BLaER1 treated with 17β-estradiol and CSF1 and Interleukin-3, amounts not matched to agents 10 nM and 100 nM (cell line): Measurements from ENCODE around the gene POU2F3.

Source experiments
- H3K27ac ChIP-seq, 11 experiments: shearing (Covaris generic); formaldehyde crosslinking; 2 replicates each; pipeline ENCODE4 v1.8.1; 2022
- H3K27me3 ChIP-seq, 11 experiments: shearing (Covaris generic); formaldehyde crosslinking; 2 replicates each; pipeline ENCODE4 v1.8.1; 2022
- H3K36me3 ChIP-seq, 11 experiments: shearing (Covaris generic); formaldehyde crosslinking; 2 replicates each; pipeline ENCODE4 v1.8.1; 2022
- H3K4me1 ChIP-seq, 10 experiments: shearing (Covaris generic); formaldehyde crosslinking; 2 replicates each; pipeline ENCODE4 v1.8.1; 2022
- H3K4me2 ChIP-seq, 11 experiments: shearing (Covaris generic); formaldehyde crosslinking; 2 replicates each; pipeline ENCODE4 v1.8.1; 2022
- H3K4me3 ChIP-seq, 10 experiments: shearing (Covaris generic); formaldehyde crosslinking; 2 replicates each; pipeline ENCODE4 v1.8.1; 2022
- H3K9ac ChIP-seq, 11 experiments: shearing (Covaris generic); formaldehyde crosslinking; 2 replicates each; pipeline ENCODE4 v1.8.1; 2022
- H3K9me3 ChIP-seq, 11 experiments: shearing (Covaris generic); formaldehyde crosslinking; replicated peaks in 1 of 11; 2 replicates each; pipeline ENCODE4 v1.8.1; 2022
- H4K20me1 ChIP-seq, 11 experiments: shearing (Covaris generic); formaldehyde crosslinking; 2 replicates each; pipeline ENCODE4 v1.8.1; 2022
- Cebpa-rat ChIP-seq, 11 experiments: shearing (Covaris generic); IDR thresholded peaks; 2 replicates each; pipeline ENCODE4 v1.8.1; 2022

POU2F3 gene

GRCh38 chr11:120236169-120237107, 3.5 kb upstream of the POU2F3 start:
- peak overlapping the region in 4 of 11 experiments; percentile 11 to 42 (median 21); a peak in 5 of 22 replicates for H3K9ac ChIP-seq

GRCh38 chr11:120238968-120239620, 846 bp upstream of the POU2F3 start:
- H4K20me1 ChIP-seq = peaks cover 0 to 50% (median 0%) of the 10 kb centered on the region in 11 experiments; a peak in 7 of 22 replicates
- peaks cover 5 to 29% (median 24%) of the 10 kb centered on the region in 10 experiments; a peak in 18 of 20 replicates for H3K4me1 ChIP-seq
- H3K27me3 ChIP-seq = peaks cover 23 to 64% (median 36%) of the 10 kb centered on the region in 11 experiments
- no peak overlapping the region for H3K4me3 ChIP-seq
- H3K9ac ChIP-seq = no peak overlapping the region
- no peaks in the 10 kb centered on the region for H3K36me3 ChIP-seq
- no peak for TF ChIP-seq Cebpa-rat (IDR thresholded peaks at IDR 0.05)
- no peaks in the 10 kb centered on the region for H3K9me3 ChIP-seq
- H3K4me2 ChIP-seq = no peak overlapping the region
- no peak overlapping the region for H3K27ac ChIP-seq

More at GRCh38 chr11:120236169-120237107, 3.5 kb upstream of the POU2F3 start:
- Histone ChIP-seq H3K9me3 (no peaks in the 10 kb centered on the region), H3K4me1 (peaks cover 5 to 36% (median 30%) of the 10 kb centered on the region in 10 experiments; a peak in 18 of 20 replicates), H4K20me1 (peaks cover 0 to 50% (median 0%) of the 10 kb centered on the region in 11 experiments; a peak in 6 of 22 replicates), H3K36me3 (no peaks in the 10 kb centered on the region), H3K27ac (no peak overlapping the region), H3K27me3 (peaks cover 23 to 45% (median 33%) of the 10 kb centered on the region in 11 experiments), H3K4me3 (no peak overlapping the region), H3K4me2 (peak overlapping the region; percentile 5 to 86 (median 66); a peak in 20 of 22 replicates)
- TF ChIP-seq Cebpa-rat (IDR thresholded peaks at IDR 0.05) = no peak

GRCh38 chr11:120240866-120241265, 926 bp downstream of the POU2F3 start:
- no peak overlapping the region for H3K4me2 ChIP-seq
- H3K4me1 ChIP-seq = peaks cover 3 to 11% (median 9%) of the 10 kb centered on the region in 10 experiments; a peak in 18 of 20 replicates
- H4K20me1 ChIP-seq = peaks cover 0 to 38% (median 0%) of the 10 kb centered on the region in 11 experiments; a peak in 5 of 22 replicates
- no peak for TF ChIP-seq Cebpa-rat (IDR thresholded peaks at IDR 0.05)
- no peak overlapping the region for H3K9ac ChIP-seq
- no peak overlapping the region for H3K4me3 ChIP-seq
- H3K27me3 ChIP-seq = peaks cover 23 to 76% (median 36%) of the 10 kb centered on the region in 11 experiments
- no peaks in the 10 kb centered on the region for H3K36me3 ChIP-seq
- H3K9me3 ChIP-seq = no peaks in the 10 kb centered on the region
- no peak overlapping the region for H3K27ac ChIP-seq

GRCh38 chr11:120241277-120241676, 1.3 kb downstream of the POU2F3 start:
- Histone ChIP-seq H3K36me3 (no peaks in the 10 kb centered on the region), H3K9ac (no peak overlapping the region), H3K4me1 (peaks cover 0 to 7% (median 5%) of the 10 kb centered on the region in 10 experiments; a peak in 12 of 20 replicates), H3K27me3 (peaks cover 23 to 80% (median 36%) of the 10 kb centered on the region in 11 experiments), H3K27ac (no peak overlapping the region), H3K4me3 (no peak overlapping the region), H3K9me3 (no peaks in the 10 kb centered on the region), H4K20me1 (peaks cover 0 to 40% (median 0%) of the 10 kb centered on the region in 11 experiments; a peak in 4 of 22 replicates), H3K4me2 (no peak overlapping the region)
- TF ChIP-seq Cebpa-rat (IDR thresholded peaks at IDR 0.05) = no peak

- Histone ChIP-seq H3K4me1 (peaks cover under 1 to 5% (median 2%) of the 10 kb centered on the region in 10 experiments; a peak in 19 of 20 replicates), H3K27me3 (peaks cover 23 to 99% (median 36%) of the 10 kb centered on the region in 11 experiments), H3K9me3 (no peaks in the 10 kb centered on the region), H3K27ac (no peak overlapping the region), H3K4me3 (no peak overlapping the region), H4K20me1 (peaks cover 0 to 45% (median 0%) of the 10 kb centered on the region in 11 experiments; a peak in 4 of 22 replicates), H3K36me3 (no peaks in the 10 kb centered on the region), H3K9ac (no peak overlapping the region), H3K4me2 (no peak overlapping the region)
- TF ChIP-seq Cebpa-rat (IDR thresholded peaks at IDR 0.05) = no peak
Observed at GRCh38 chr11:120243221-120243620, 3.3 kb downstream of the POU2F3 start.

- Histone ChIP-seq H3K4me2 (no peak overlapping the region), H3K9ac (no peak overlapping the region), H3K4me3 (no peak overlapping the region), H3K36me3 (no peaks in the 10 kb centered on the region), H3K27ac (no peak overlapping the region), H3K4me1 (peaks cover 11 to 20% (median 16%) of the 10 kb centered on the region in 10 experiments), H3K9me3 (no peaks in the 10 kb centered on the region), H4K20me1 (peaks cover 0 to 49% (median 0%) of the 10 kb centered on the region in 11 experiments; a peak in 4 of 22 replicates), H3K27me3 (peaks cover 15 to 95% (median 21%) of the 10 kb centered on the region in 11 experiments)
- TF ChIP-seq Cebpa-rat (IDR thresholded peaks at IDR 0.05) = no peak
Observed at GRCh38 chr11:120244476-120245365, 4.8 kb downstream of the POU2F3 start.

GRCh38 chr11:120245434-120245833, 5.5 kb downstream of the POU2F3 start:
- no peak overlapping the region for H3K27ac ChIP-seq
- H4K20me1 ChIP-seq = peaks cover 0 to 54% (median 0%) of the 10 kb centered on the region in 11 experiments; a peak in 4 of 22 replicates
- no peak overlapping the region for H3K4me3 ChIP-seq
- no peaks in the 10 kb centered on the region for H3K36me3 ChIP-seq
- H3K9me3 ChIP-seq = no peaks in the 10 kb centered on the region
- H3K27me3 ChIP-seq = peaks cover 8 to 95% (median 14%) of the 10 kb centered on the region in 11 experiments
- no peak overlapping the region for H3K9ac ChIP-seq
- H3K4me2 ChIP-seq = no peak overlapping the region
- H3K4me1 ChIP-seq = peaks cover 11 to 25% (median 16%) of the 10 kb centered on the region in 10 experiments
- no peak for TF ChIP-seq Cebpa-rat (IDR thresholded peaks at IDR 0.05)
